Karpas-422 (cell line): ENCODE measurements around the gene TBC1D30. TPM values are rescaled to one million over a fixed set of nuclear protein-coding genes. Genes with fewer than 3 reads are reported as not detected.

Experiments used
- DNase-seq: peaks from one replicate; pipeline ENCODE4 v3.0.0-alpha.2; 2015
- H2AFZ ChIP-seq: fragments of 200-600 bp; sonication (generic); 2 replicates; pipeline ENCODE4 v1.6.1; 2014; ENCODE audit warnings: antibody characterized with exemption, low read length, mixed read lengths
- H3K27ac ChIP-seq: fragments of 200-600 bp; sonication (generic); 2 replicates; pipeline ENCODE4 v1.5.1; 2014; ENCODE audit warnings: mild to moderate bottlenecking, low read length, moderate library complexity
- H3K27me3 ChIP-seq: fragments of 200-600 bp; sonication (generic); 2 replicates; pipeline ENCODE4 v1.6.1; 2014; ENCODE audit warnings: low read length, mixed read lengths
- H3K36me3 ChIP-seq: fragments of 200-600 bp; sonication (generic); 2 replicates; pipeline ENCODE4 v1.6.1; 2014; ENCODE audit warnings: low read length, mixed read lengths; ENCODE audit not compliant: insufficient read depth
- H3K4me1 ChIP-seq: fragments of 200-600 bp; sonication (generic); 2 replicates; pipeline ENCODE4 v1.6.1; 2014; ENCODE audit warnings: mild to moderate bottlenecking, low read length, mixed read lengths
- H3K4me2 ChIP-seq: fragments of 200-600 bp; sonication (generic); 2 replicates; pipeline ENCODE4 v1.6.1; 2014; ENCODE audit warnings: low read length, low read depth, mild to moderate bottlenecking; ENCODE audit not compliant: poor library complexity, severe bottlenecking
- H3K4me3 ChIP-seq: fragments of 200-600 bp; sonication (generic); 2 replicates; pipeline ENCODE4 v1.5.1; 2014; ENCODE audit warnings: mild to moderate bottlenecking, antibody characterized with exemption, low read length, mixed read lengths
- H3K79me2 ChIP-seq: fragments of 200-600 bp; sonication (generic); 2 replicates; pipeline ENCODE4 v1.6.1; 2014; ENCODE audit warnings: mild to moderate bottlenecking, low read length, mixed read lengths
- H3K9ac ChIP-seq: fragments of 200-600 bp; sonication (generic); 2 replicates; pipeline ENCODE4 v1.6.0; 2014; ENCODE audit warnings: low read length
- H3K9me2 ChIP-seq: fragments of 200-600 bp; sonication (generic), shearing (Covaris generic); replicated peaks from 2 replicates; pipeline ENCODE4 v1.6.0; 2014; ENCODE audit warnings: mild to moderate bottlenecking, low read length, moderate library complexity; ENCODE audit not compliant: insufficient read depth
- H3K9me3 ChIP-seq: fragments of 300-700, 200-600 bp; sonication (generic); 2 replicates; pipeline ENCODE4 v1.6.1; 2014; ENCODE audit warnings: low read length, mixed read lengths
- H4K20me1 ChIP-seq: fragments of 200-600 bp; sonication (generic); 2 replicates; pipeline ENCODE4 v1.6.1; 2014; ENCODE audit warnings: mild to moderate bottlenecking, antibody characterized with exemption, low read length, low read depth; ENCODE audit not compliant: insufficient read depth
- total RNA-seq: library from RNA; depleted of rRNA; stranded (reverse); fragments of >200 nt; shearing (Covaris generic); gene quantifications from 2 replicates; pipeline ENCODE4 v1.2.3, GENCODE V29; 2014; ENCODE audit warnings: low replicate concordance

TBC1D30 gene
- total RNA-seq, 1 experiment from 2014 or later: 7.1 TPM

- no peaks in the 10 kb centered on the region for H3K36me3 ChIP-seq
- H3K4me2 ChIP-seq: no peak overlapping the region
- no peak overlapping the region for H2AFZ ChIP-seq
- H3K9me3 ChIP-seq: no peaks in the 10 kb centered on the region
- H3K9me2 ChIP-seq: no peaks in the 10 kb centered on the region
- no peak for DNase-seq
- no peak overlapping the region for H3K4me3 ChIP-seq
- H4K20me1 ChIP-seq: 0 out of 2 replicates have a peak, but pooled peaks cover 3% of the 10 kb centered on the region
- H3K79me2 ChIP-seq: no peaks in the 10 kb centered on the region; the same call in 1 of the 2 replicates
- no peaks in the 10 kb centered on the region for H3K4me1 ChIP-seq
- no peak overlapping the region for H3K9ac ChIP-seq
- no peaks in the 10 kb centered on the region for H3K27me3 ChIP-seq
- no peak overlapping the region for H3K27ac ChIP-seq
Observed at GRCh38 chr12:64858882-64859605, 34.6 kb downstream of the TBC1D30 start.

DNA sequence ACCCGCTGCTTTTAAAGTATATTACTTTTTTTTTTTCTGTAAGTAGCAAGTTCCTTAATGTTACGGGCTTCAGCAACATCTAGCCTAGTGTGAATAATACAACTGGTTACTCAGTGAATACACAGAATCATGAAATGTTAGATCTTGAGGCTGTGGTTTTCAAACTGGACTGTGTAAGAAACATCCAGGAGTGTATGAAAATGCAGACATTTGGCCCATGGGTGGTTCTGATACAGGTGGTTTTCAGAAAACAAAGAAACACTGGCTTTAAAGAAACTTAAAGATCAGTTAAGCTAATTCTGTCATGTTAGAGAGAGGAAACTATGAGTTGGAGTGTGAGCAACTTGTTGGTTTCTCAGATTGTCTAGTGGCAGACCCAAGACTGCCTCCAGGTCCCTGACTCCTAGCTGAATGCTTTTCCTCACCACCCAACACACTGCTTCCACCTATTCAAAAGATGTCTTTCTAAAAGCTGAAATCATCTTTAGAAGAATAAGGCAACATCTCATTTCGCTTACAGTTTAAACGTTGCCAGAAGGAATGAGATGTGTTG, 36.1 kb downstream of the TBC1D30 start:
- Histone ChIP-seq H3K4me3 (no peak overlapping the region), H4K20me1 (0 out of 2 replicates have a peak, but pooled peaks cover 3% of the 10 kb centered on the region), H3K27ac (no peak overlapping the region), H3K36me3 (no peaks in the 10 kb centered on the region), H3K9me2 (no peaks in the 10 kb centered on the region), H2AFZ (no peak overlapping the region), H3K9ac (no peak overlapping the region), H3K4me1 (no peaks in the 10 kb centered on the region), H3K79me2 (no peaks in the 10 kb centered on the region; the same call in 1 of the 2 replicates), H3K4me2 (no peak overlapping the region), H3K9me3 (no peaks in the 10 kb centered on the region), H3K27me3 (no peaks in the 10 kb centered on the region)
- DNase-seq: no peak

GRCh38 chr12:64864319-64864718, 39.9 kb downstream of the TBC1D30 start:
- H3K9me3 ChIP-seq: no peaks in the 10 kb centered on the region

DNA sequence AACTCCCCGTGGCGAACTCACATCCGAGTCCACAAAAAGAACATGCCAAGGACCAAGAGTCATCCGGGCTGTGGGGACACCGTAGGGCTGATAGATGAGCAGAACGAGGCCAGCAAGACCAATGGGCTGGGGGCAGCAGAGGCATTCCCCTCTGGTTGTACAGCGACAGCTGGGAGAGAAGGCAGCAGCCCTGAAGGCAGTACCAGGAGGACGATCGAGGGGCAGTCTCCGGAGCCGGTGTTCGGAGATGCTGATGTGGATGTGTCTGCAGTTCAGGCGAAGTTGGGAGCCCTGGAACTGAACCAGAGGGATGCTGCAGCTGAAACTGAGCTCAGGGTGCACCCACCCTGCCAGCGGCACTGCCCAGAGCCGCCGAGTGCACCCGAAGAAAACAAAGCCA, 50.7 kb downstream of the TBC1D30 start:
- Histone ChIP-seq H3K9ac (no peak overlapping the region), H3K79me2 (no peaks in the 10 kb centered on the region), H3K4me2 (no peak overlapping the region), H3K4me1 (no peaks in the 10 kb centered on the region), H4K20me1 (no peaks in the 10 kb centered on the region), H3K27me3 (no peaks in the 10 kb centered on the region), H3K27ac (no peak overlapping the region), H2AFZ (no peak overlapping the region), H3K36me3 (no peaks in the 10 kb centered on the region; the same call in 1 of the 2 replicates), H3K4me3 (no peak overlapping the region), H3K9me2 (no peaks in the 10 kb centered on the region), H3K9me3 (no peaks in the 10 kb centered on the region)
- no peak for DNase-seq

More at GRCh38 chr12:64864319-64864718, 39.9 kb downstream of the TBC1D30 start:
- Histone ChIP-seq H3K9ac (no peak overlapping the region), H3K27ac (no peak overlapping the region), H2AFZ (no peak overlapping the region), H4K20me1 (0 out of 2 replicates have a peak, but pooled peaks cover 3% of the 10 kb centered on the region), H3K4me1 (no peaks in the 10 kb centered on the region), H3K79me2 (no peaks in the 10 kb centered on the region), H3K27me3 (no peaks in the 10 kb centered on the region), H3K36me3 (no peaks in the 10 kb centered on the region), H3K9me2 (no peaks in the 10 kb centered on the region), H3K4me3 (no peak overlapping the region), H3K4me2 (no peak overlapping the region)
- no peak for DNase-seq

DNA sequence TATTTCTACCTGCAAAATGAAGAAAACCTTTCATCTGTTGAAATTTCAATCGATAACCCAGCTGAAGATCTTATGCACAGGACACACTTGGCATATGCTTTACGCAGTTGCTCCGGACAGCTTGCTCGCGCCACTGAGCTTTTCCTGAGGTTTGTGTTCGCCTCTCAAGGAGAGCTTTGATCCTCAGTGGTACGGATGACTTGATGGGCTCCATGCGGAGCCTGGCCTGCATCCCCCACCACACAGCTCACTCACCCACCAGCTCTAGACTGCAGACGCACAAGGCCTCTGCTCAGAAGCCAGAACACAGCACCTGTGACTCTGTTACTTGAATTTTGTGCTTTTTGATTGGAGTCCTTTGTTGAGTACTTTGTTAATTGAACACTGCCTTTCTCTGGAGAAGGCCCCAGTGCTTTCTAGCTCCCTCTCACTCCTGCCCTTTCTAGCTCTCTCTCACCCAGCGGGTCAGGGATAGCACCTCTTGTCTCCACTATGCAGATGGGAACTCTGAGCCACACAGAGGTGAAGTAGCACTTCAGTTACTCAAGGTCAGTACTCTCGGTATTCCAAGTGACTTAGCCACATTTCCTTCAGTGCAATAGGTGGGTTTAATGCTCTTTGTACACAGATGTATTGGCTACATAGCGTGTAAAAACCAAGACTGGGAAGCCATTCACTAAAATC, 52.1 kb downstream of the TBC1D30 start:
- Histone ChIP-seq H3K9ac (no peak overlapping the region), H3K4me2 (no peak overlapping the region), H3K36me3 (no peaks in the 10 kb centered on the region), H3K4me3 (no peak overlapping the region), H3K4me1 (no peaks in the 10 kb centered on the region), H3K27ac (no peak overlapping the region), H3K9me2 (no peaks in the 10 kb centered on the region), H4K20me1 (no peaks in the 10 kb centered on the region), H3K9me3 (no peaks in the 10 kb centered on the region), H2AFZ (no peak overlapping the region), H3K27me3 (no peaks in the 10 kb centered on the region), H3K79me2 (no peaks in the 10 kb centered on the region)
- no peak for DNase-seq

GRCh38 chr12:64877363-64878004, 53.0 kb downstream of the TBC1D30 start:
- DNase-seq: no peak
- Histone ChIP-seq H2AFZ (no peak overlapping the region), H3K4me3 (no peak overlapping the region)

GRCh38 chr12:64882687-64883086, 58.2 kb downstream of the TBC1D30 start:
- Histone ChIP-seq H3K36me3 (no peaks in the 10 kb centered on the region), H3K79me2 (no peaks in the 10 kb centered on the region), H3K4me1 (no peaks in the 10 kb centered on the region), H3K9me3 (no peaks in the 10 kb centered on the region), H4K20me1 (no peaks in the 10 kb centered on the region), H3K4me3 (no peak overlapping the region), H3K4me2 (no peak overlapping the region), H3K27me3 (no peaks in the 10 kb centered on the region), H3K9me2 (no peaks in the 10 kb centered on the region), H3K27ac (no peak overlapping the region), H2AFZ (no peak overlapping the region), H3K9ac (no peak overlapping the region)
- no peak for DNase-seq

More at GRCh38 chr12:64877363-64878004, 53.0 kb downstream of the TBC1D30 start:
- no peak overlapping the region for H3K9ac ChIP-seq
- no peak overlapping the region for H3K27ac ChIP-seq
- H4K20me1 ChIP-seq: no peaks in the 10 kb centered on the region
- H3K79me2 ChIP-seq: no peaks in the 10 kb centered on the region
- H3K9me3 ChIP-seq: no peaks in the 10 kb centered on the region
- no peaks in the 10 kb centered on the region for H3K36me3 ChIP-seq
- H3K27me3 ChIP-seq: no peaks in the 10 kb centered on the region
- no peak overlapping the region for H3K4me2 ChIP-seq
- H3K4me1 ChIP-seq: no peaks in the 10 kb centered on the region
- no peaks in the 10 kb centered on the region for H3K9me2 ChIP-seq
